VCaP (cell line): Measurements from ENCODE around the gene IGF2BP2.
"Not testable (repeated sequence)": the region's sequence is repeated elsewhere in the genome, so short reads cannot be mapped to it uniquely, and the experiment has no call there.

Source experiments
- H3K27ac ChIP-seq: fragments of 450-650 bp; 2 replicates; pipeline ENCODE4 v1.5.1; 2017
- CTCF ChIP-seq: fragments of 450-650 bp; conservative IDR thresholded peaks from 2 replicates; pipeline ENCODE4 v1.5.1; 2017; ENCODE audit warnings: mild to moderate bottlenecking, moderate library complexity

The IGF2BP2 gene

GRCh38 chr3:185701611-185702261, 123.1 kb downstream of the IGF2BP2 start:
- no peak overlapping the region for H3K27ac ChIP-seq
- no peak for TF ChIP-seq CTCF

GRCh38 chr3:185699927-185700326, 124.9 kb downstream of the IGF2BP2 start:
- no peak for TF ChIP-seq CTCF
- no peak overlapping the region for H3K27ac ChIP-seq

GRCh38 chr3:185697228-185697627, 127.6 kb downstream of the IGF2BP2 start:
- not testable (repeated sequence) for H3K27ac ChIP-seq

- H3K27ac ChIP-seq = no peak overlapping the region
These were observed 128.8 kb downstream of the IGF2BP2 start for GRCh38 chr3:185696039-185696438.

GRCh38 chr3:185693985-185694653, 130.7 kb downstream of the IGF2BP2 start:
- TF ChIP-seq CTCF = no peak
- H3K27ac ChIP-seq = no peak overlapping the region

More at GRCh38 chr3:185696039-185696438, 128.8 kb downstream of the IGF2BP2 start:
- TF ChIP-seq CTCF = no peak

GRCh38 chr3:185691622-185692021, 133.2 kb downstream of the IGF2BP2 start:
- no peak overlapping the region for H3K27ac ChIP-seq

GRCh38 chr3:185687271-185687878, 137.5 kb downstream of the IGF2BP2 start:
- no peak overlapping the region for H3K27ac ChIP-seq

More at GRCh38 chr3:185691622-185692021, 133.2 kb downstream of the IGF2BP2 start:
- TF ChIP-seq CTCF = no peak

More at GRCh38 chr3:185687271-185687878, 137.5 kb downstream of the IGF2BP2 start:
- no peak for TF ChIP-seq CTCF
